GM19025 (cell line): ENCODE data around the gene IGLL5.
A peak's percentile ranks its signal among the peaks of the same experiment; 100 is the strongest.

Experiments used
- ATAC-seq: cut with Tn5 transposase; IDR thresholded peaks from one replicate; pipeline ENCODE4 v1.9.1; 2021; ENCODE audit warnings: mild to moderate bottlenecking, low read depth, moderate library complexity; ENCODE audit not compliant: unreplicated experiment

Gene IGLL5

DNA sequence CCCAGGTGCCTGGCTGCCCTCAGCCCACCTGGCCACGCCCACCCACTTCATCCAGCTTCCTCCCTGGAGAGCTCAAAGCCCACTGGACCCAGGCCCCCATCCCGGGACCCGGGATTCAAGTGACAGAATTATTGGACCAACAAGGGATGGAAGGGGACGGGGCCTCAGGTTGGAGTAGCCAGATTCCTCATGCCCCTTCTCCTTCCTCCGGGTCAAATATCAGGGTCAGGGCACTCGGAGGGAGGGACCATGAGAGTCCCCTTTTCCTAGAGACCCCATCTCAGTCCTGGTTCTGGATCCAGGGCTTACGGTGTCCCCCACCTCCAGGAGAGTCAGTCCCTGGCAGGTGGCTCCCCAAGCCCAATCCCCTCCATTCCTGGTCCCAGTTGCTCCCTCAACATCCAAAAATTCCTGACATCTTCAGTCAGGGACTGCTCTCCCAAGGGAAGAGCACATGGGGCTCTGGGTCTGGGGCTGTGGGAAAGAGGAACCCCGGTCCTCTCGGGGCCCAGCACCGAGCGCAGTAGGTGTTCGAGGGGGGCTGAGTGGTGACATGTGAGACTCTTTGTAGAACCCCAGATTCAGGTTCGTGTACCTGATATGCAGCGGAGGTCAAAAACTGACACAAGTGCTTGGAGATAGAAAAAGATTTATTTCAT, 37.7 kb downstream of the IGLL5 start:
- no peak for ATAC-seq

DNA sequence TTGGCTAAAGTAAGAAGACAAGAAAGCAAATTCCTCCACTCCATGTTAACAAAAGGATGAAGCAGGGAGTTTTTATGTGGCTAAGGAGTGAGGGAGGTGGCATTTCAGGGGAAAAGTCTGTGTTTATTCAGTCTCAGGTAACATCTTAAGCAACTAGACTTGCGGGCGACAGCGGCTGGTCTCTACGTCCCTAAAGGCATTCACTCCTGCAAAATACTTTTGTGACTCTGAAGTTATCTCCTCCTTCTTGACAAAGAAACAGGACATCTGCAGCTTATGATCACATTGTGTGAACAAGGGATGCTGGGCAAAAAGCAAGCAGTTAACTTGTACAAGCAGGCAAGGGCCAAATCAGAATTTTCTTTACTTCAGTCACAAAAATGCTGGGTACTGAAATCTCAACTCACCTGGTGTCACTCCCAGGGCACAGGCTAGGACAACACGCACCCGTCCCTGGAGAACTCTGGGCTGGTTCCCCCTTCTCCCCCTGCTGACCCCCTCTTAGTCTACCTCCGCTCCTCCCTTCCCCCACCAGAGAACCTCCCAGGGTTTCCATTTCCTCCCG, 38.3 kb downstream of the IGLL5 start:
- ATAC-seq, result no peak

DNA sequence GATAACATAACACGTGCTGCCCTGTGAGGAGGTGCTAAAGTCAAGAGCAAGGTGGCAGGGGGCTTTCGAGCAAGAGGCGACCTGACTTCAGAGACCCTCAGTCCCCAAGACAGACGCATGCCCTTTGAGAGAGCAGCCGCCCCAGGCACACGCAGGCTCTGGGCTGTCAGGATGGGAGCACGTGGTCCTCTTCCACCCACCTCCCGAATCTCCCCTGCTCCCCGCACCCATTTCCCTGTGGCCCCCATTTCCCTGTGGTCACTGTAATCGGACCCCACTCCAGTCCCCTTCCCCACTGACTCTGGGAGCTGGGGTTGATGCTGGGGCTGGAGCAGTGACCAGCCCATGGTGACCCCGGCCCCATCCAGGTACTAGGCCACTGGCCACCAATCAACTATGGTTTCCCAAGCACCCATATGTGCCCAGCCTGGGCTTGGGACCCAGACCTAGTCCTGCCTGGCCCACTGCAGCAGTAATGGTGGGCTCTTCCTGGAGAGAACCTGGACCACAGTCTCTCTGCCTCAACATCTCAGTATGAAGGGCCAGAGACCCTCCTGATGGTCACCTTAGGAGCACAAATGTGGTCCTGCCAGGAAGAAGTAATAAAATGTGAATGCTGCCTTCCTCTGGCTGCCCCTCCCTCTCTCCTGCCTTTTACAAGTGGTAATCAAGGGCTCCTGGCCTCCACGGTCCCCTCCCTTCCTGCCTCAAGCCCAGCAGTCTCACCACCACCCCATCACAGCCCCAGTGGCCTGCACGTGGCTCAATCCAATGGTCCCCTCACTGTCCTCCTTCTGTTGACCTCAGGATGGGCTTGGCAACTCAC, 39.0 kb downstream of the IGLL5 start:
- ATAC-seq, result no peak

DNA sequence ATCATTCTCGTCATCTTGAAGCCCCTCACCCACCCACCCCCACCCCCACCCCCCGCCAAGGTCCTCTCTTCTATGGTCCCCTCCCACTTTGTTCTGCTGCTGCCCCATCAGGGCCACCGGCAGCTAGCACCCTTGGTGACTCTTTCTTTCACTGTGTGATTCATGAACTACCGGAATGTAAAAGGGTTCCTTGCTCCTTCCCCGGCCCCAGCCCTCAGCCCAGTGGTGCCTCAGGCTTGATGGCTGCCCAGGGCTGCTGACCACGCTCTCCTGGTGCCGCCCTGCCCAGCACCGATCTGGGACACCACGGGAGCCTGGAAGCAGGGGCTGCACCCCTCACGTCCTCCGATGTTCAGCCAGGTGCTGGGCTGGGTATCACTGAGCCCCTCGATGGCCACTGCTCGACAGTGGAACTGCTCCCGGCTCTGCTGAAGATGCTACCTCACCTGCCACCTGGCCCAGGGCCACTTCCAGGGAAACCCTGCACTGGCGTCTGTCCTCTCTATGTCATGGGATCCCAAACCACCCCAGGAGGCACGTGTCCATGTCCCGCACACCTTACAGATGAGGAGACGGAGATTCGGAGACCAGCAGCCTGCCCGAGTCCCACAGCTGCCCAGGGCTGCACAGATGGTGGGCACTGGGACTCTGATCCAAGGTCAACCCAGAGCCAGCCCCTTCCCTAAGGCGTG, 39.7 kb downstream of the IGLL5 start:
- no peak for ATAC-seq

DNA sequence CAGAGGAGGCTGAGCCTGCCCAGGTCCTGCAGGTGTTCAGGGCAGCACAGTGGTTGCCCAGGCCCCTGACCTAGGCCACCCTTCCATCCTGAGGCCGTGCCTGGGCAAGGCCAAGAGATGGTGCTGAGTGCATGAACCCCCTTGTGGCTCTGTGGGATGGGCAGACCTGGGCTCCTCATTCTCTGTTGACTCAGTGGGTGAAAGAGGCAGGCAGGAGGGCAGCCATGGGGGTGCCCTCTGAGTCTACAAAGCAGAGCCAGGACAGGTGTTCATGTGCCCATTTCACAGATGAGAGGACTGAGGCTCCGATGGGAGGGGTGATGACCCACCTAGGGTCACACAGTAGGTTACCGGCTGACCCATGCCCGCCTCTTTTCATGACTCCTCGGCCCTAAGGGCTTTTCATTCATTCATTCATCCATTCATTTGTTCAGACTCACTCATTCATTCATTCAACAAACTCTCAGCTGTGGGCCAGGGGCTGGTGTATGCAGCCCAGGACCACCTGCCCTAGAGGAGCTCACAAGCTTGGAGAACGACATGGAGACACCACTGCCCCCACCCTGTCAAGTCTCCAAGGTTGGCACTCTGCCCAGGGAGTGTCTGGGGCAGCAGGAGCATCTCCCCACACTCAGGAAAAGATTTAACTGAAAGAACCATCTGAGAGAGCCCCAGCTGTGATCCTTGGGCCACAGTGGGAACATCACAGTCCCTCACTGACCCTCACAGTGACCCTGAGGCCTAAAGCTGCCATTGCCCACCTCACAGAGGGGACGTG, 40.5 kb downstream of the IGLL5 start:
- ATAC-seq, result no peak

DNA sequence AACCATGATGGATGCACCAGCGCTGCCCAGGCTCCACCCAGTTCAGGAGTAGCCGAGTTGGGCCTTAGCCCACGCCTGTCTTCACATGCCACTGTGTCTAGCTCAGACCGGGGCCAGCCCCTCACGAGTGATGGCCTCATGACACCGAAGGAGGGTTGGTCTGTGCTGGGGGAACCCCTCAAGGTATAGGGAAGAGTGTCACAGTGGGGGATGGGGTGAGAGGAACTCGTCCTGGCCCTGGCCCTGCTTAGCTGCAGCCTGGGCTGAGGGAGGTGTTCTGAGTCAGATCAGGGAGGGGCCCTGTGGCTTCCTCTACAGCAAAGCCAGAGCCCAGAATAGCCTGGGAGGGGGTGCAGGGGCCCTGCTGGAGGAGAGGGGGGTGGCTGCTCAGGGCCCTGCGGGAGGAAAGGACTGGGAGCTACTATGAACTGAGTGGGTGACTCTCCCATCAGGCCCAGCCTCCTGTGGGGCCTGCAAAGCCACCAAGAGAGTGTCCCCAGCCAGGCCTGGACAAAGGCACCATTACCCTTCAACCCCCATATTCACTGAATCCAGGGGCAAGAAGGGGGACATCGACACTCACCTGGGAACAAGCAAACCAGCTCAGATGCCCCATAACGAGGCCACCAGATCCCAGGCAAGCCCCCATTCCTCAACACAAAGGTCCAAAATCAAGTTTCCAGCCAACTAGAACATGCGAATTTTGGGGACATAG, 41.2 kb downstream of the IGLL5 start:
- peak; percentile 82 for ATAC-seq

DNA sequence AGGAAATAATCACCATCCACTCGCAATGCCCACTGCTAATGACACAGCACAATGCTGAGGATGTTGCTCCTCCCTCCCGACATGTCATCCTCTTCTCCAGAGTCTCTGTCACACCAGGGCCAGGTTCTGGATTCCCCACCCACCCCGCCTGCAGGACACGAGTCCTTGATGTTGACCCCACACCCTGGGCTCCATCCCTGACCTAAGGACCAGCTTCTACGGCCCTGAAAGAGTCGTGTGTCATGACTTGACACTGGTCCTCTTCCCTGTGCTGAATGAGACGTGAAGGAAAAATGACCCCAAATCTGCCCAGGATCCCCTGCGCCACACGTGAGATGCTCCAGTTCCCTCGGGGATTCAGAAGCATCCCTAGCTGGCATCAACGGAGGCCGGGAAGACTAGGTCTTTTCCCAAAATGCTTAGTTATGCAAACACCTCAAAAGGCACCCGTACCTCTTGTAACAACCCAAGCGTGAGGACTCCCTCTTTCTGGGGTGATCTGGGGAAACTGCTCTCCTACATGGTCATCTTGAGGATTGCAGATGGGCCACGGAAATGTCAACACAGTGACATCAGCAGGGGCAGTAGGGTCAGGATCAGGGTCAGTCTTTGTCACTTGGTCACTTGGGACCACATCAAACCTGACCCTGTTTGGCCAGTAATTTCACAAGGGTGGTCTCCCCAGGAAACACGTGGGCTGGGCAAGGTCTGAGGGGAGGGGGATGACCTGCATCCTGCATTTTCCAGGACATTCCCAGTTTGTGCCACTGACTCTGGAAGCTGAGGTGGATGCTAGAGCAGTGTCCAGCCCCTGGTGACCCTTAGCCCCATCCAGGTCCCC, 42.0 kb downstream of the IGLL5 start:
- ATAC-seq, result no peak

DNA sequence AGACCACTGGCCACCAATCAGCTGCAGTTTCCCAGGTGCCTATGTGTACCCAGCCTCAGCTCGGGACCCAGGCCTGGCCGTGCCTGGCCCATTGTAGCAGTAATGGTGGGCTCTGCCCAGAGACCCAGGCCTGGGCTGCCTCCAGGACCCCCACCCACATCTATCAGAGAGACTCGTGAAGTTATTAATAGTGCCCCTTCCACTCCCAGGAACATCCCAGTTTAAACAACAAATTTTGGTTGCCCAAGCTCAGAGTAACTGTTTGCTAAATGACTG, 42.5 kb downstream of the IGLL5 start:
- no peak for ATAC-seq

DNA sequence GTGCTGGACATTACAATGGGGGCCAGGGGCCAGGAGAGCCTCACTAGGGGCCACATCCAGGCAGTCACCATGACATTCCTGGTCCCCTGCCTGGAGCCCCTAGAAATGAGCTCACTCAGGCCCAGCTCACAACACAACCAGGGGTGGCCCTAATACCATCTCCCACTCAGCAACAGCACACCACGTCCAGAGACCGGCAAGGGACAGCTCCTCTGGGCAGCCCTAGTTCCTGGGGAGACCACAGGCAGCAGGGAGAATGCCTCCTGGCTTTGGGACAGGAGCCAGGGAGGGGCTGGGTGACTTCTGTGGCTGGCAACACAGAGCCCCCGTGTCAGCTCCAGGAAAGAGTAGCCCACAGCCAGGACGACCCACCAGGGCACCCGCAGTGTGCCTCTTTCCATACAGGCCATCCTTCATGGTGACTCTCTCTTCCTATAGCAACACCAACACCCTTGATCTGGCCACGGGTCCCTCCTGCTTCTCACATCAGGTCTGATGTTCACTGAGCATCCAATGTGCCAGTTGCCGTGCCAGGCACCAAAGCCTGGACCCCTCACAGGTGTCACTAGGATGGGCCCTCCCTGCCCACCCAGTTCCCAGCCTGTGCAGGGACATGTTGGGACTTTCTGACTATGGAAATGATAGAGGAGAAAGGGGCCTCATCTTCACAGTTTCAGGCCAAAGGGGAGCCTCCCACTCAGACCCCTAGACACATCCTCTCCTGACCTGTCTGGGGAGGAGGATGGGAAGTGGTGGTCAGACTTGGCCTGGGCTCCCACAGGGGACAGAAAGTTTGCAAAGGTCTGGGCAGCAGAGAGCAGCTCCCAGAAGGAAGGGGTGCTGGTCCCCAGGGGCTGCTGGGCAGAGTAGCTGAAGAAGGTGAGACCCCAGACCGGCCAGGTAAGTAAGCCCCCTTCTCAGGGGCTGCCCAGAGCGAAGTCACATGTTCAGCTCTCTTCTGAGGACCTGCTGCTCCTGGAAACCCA, 43.2 kb downstream of the IGLL5 start:
- ATAC-seq, result no peak

DNA sequence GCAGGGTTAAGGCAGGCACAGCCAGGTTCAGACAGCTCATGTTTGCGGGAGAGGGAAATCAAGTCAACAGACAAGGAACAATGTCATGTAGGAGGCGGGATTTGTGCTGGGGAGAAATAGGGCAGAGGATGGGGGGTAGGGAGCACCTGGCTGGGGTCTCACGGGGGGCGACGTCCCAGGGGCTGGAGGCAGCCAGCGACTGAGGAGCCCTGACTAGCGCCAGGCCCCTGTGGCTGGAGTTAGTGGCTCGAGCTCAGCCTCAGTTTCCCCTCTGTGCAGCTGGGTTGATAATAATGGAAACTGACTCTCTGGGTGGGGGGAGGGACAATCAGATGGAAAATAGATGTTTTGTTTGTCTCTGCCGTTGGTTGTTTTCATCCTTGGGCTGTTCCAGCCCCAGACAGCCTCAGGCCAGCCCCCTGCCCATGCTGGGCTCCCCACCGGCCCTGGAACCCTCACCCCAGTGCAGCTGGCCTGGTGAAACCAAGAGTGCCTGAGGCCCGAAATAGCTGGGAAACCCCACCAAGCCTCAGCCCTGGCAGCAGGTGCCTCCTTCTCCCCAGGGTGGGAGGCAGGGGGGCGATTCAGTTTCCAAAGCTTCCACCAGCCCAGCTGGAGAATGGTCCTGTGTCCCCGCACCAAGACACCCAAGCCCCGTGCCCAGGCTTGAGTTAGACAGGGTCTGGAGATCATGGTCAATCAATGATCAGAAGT, 44.1 kb downstream of the IGLL5 start:
- ATAC-seq, result no peak

DNA sequence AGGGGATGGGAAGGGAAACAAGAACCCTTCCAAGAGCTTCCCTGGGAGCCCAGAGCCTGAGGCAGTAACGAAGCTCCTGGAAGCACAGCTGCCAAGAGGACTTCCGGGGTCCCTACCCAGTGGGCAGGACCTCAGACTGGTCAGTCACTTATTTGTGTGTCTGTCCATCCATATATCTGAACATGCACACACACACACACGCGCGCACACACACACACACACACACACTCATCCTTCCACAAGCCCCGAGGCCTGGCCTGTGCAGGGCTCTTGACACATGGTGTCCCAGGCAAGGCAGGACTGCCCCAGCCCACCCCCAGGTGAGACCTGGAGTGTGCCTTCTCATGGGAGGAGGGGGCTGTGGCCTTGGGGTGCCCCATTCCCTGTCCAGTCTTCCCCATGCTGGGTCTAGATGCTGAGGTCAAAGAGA, 44.9 kb downstream of the IGLL5 start:
- ATAC-seq, result no peak

DNA sequence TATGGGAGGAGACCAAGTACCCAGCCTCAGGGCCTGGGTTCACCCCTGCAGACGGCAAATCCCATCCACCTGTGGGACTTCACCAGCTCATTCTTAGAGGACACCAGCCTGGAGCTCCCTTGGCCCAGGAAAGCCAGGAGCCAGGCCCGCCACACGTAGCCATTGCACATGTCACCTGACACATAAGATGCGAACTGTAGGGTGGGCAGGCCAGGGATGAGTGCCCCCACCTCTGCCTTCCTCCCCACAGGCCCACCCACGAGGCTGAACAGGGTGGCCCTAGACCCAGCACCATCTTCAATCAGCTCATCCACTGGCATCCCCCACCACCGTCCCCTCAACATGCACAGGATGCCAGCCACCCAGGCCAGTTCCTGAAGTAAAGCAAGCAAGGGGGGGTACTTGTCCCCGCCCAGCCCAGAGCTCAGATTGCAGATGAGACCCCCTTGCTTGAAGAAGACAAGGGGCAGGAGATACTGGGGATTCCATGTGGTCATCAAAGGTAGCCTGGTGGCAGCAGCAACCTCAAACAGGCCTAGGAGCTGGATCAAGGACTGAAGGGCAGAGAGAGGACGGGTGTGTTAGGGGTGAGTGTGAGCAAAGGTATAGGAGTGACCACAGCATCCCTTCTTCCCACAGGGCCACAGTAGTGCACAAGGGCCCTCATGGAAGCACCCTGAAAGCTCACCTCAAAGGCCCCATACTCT, 45.6 kb downstream of the IGLL5 start:
- no peak for ATAC-seq

DNA sequence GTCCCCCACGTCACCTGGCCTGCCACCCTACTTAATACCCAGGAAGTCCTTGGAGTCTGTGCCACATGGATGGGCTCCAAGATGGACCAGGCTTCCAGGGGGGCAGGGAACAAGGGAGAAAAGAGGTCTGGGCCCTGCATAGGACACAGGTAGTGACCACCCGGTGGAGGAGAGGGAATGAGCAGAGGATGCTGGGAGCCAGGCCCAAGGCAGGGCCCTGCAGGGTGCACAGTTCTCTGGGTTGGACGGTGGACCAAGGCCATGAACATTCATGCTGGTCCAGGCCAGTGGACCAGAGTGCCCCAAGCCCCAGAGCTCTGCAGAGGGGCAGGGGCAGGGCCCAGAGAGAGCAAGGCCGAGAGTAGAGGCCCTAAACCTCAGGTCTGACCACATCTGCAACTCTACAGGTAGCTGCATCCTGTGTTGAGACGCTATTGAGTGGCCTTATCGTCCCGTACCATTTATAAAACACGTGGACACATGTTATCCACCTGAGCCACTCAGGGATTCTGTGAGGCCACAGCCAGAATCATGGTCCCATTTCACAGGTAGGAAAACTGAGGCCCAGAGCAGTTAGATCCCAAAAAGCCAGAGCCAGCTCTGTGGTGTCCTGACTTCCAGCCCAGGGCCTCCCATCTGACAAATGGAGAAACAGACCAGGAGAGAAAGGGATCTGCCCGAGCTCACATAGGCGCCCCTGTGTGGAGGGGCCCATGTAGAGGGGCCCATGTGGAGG, 46.4 kb downstream of the IGLL5 start:
- ATAC-seq, result no peak

DNA sequence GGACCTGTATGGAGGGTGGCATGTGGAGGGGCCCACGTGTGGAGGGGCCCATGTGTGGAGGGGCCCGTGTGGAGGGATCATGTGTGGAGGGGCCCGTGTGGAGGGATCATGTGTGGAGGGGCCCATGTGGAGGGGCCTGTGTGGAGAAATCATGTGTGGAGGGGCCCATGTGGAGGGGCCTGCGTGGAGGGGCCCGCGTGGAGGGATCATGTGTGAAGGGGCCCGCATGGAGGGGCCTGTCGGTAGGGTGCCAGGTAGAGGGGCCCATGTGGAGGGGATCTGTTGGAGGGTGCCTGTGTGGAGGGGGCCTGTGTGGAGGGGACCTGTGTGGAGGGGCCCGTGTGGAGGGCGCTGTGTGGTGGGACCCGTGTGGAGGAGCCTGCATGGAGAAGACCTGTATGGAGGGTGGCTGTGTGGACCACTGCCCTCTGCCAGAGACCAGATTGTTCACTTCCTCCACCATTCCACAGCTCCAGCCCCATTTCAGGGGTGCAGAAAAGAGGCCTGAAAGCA, 47.0 kb downstream of the IGLL5 start:
- no peak for ATAC-seq

DNA sequence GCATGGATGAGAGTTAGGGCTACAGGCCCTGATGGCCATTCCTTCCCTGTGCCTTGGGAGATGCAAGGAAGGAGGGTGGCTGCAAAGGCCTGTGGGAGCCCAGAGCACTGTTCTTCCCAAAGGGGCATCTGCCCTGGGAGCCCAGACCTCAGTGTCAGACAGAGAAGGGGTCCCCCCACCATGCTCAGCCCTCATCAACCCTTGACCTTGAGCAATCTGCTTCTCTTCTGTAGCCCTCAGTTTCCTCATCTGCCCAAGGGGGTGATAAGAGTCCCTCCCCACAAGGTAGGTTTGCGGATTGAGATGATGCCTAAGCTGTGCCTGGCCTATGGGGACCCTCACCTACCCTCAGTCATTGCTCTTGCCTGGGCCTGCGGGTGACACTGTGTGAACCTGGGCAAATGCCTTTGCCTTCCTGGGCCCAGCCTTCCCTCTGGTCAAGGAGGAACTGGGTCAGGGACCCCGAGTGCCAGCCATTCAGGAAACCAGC, 47.5 kb downstream of the IGLL5 start:
- ATAC-seq, result peak; percentile 7
